Measurements from ENCODE around the gene ADCY4. TPM values are rescaled to one million over a fixed set of nuclear protein-coding genes. Genes with fewer than 3 reads are reported as not detected.

Gene ADCY4
- total and polyA plus RNA-seq, 2 of the 13 experiments (the other 11 are each of a cell fraction or from before 2014, with no cell fraction given) = 0.03 TPM; not detected in 1

GRCh38 chr14:24297190-24297964, 37.5 kb downstream of the ADCY4 start (continued):
- TF ChIP-seq CEBPB (IDR thresholded peaks at IDR 0.05; ENCODE audit: borderline replicate concordance, low read depth, low read length) (no peak), ZFP90 (CRISPR knock-in tag; IDR thresholded peaks at IDR 0.05; ENCODE audit: borderline replicate concordance) (no peak), FOXK2 (IDR thresholded peaks at IDR 0.05) (no peak), ZMYM3 (CRISPR knock-in tag; IDR thresholded peaks at IDR 0.05) (no peak), ZNF619 (CRISPR knock-in tag; IDR thresholded peaks at IDR 0.05) (no peak), SPEN (CRISPR knock-in tag; IDR thresholded peaks at IDR 0.05; ENCODE audit: low read depth) (peak; percentile 56; the same call in 1 of the 2 replicates), FLYWCH1 (CRISPR knock-in tag; IDR thresholded peaks at IDR 0.05) (no peak), NR1H2 (CRISPR knock-in tag; IDR thresholded peaks at IDR 0.05; ENCODE audit: borderline replicate concordance, low read depth) (no peak), WIZ (CRISPR knock-in tag; IDR thresholded peaks at IDR 0.05) (peak; percentile 69; the same call in 1 of the 2 replicates), MLLT10 (CRISPR knock-in tag; IDR thresholded peaks at IDR 0.05) (no peak), ZMAT5 (CRISPR knock-in tag; IDR thresholded peaks at IDR 0.05; ENCODE audit: borderline replicate concordance, low read depth) (no peak), RBFOX2 (IDR thresholded peaks at IDR 0.05; ENCODE audit: low read depth, low read length) (0 out of 2 replicates have a peak, but pooled peaks have one; percentile 21), XRCC5 (optimal IDR thresholded peaks at IDR 0.05; ENCODE audit: low read length) (no peak), ZNF678 (CRISPR knock-in tag; IDR thresholded peaks at IDR 0.05) (no peak), MTF1 (CRISPR knock-in tag; IDR thresholded peaks at IDR 0.05) (no peak), ZBED4 (CRISPR knock-in tag; IDR thresholded peaks at IDR 0.05; ENCODE audit: borderline replicate concordance) (0 out of 2 replicates have a peak, but pooled peaks have one; percentile 29), ZNF614 (CRISPR knock-in tag; IDR thresholded peaks at IDR 0.05; ENCODE audit: borderline replicate concordance) (peak; percentile 84), RNF2 (conservative IDR thresholded peaks at IDR 0.05; ENCODE audit: low read depth) (no peak), SYNCRIP (IDR thresholded peaks at IDR 0.05; ENCODE audit: insufficient read depth, low read depth, low read length) (no peak)
- TF ChIP-seq, protein P1, sequence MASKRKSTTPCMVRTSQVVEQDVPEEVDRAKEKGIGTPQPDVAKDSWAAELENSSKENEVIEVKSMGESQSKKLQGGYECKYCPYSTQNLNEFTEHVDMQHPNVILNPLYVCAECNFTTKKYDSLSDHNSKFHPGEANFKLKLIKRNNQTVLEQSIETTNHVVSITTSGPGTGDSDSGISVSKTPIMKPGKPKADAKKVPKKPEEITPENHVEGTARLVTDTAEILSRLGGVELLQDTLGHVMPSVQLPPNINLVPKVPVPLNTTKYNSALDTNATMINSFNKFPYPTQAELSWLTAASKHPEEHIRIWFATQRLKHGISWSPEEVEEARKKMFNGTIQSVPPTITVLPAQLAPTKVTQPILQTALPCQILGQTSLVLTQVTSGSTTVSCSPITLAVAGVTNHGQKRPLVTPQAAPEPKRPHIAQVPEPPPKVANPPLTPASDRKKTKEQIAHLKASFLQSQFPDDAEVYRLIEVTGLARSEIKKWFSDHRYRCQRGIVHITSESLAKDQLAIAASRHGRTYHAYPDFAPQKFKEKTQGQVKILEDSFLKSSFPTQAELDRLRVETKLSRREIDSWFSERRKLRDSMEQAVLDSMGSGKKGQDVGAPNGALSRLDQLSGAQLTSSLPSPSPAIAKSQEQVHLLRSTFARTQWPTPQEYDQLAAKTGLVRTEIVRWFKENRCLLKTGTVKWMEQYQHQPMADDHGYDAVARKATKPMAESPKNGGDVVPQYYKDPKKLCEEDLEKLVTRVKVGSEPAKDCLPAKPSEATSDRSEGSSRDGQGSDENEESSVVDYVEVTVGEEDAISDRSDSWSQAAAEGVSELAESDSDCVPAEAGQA (IDR thresholded peaks at IDR 0.05; ENCODE audit: low read depth) = no peak
- TF ChIP-seq, protein P1 (CRISPR knock-in tag; IDR thresholded peaks at IDR 0.05; ENCODE audit: borderline replicate concordance) = no peak

All from HepG2 (cell line).